Measurements from ENCODE around the gene AGPAT3.
"Not testable (repeated sequence)": the region's sequence is repeated elsewhere in the genome, so short reads cannot be mapped to it uniquely, and the experiment has no call there.

The AGPAT3 gene, protein sequence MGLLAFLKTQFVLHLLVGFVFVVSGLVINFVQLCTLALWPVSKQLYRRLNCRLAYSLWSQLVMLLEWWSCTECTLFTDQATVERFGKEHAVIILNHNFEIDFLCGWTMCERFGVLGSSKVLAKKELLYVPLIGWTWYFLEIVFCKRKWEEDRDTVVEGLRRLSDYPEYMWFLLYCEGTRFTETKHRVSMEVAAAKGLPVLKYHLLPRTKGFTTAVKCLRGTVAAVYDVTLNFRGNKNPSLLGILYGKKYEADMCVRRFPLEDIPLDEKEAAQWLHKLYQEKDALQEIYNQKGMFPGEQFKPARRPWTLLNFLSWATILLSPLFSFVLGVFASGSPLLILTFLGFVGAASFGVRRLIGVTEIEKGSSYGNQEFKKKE

DNA sequence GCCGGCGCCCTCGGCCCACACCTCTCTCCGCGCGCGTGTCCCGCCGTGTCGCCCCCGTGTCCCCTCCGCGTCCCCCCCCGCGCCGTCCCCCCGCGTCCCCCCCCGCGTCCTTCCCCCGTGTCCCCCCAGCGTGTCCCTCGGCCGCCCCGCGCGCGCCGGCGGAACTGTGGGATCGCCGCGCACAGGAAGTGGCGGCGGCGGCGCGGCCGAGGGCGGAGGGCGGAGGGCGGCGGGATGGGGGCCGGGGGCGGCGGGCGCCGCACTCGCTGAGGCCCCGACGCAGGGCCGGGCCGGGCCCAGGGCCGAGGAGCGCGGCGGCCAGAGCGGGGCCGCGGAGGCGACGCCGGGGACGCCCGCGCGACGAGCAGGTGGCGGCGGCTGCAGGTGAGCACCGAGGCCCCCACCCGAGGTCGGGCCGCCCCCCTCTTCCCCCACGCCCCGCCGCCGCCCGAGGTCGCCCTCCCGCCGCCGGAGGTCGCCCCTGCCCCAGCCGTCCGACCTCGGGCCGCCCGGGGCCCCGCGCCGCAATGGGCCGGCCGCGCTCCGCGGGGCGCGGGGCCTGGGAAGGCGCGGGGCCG lies at the start of gene AGPAT3:
AGPAT3 (plus strand) TSS at position 262 of the 578 bp plus-strand sequence. CDS start 94,459 bp downstream, outside the sequence.
- no peak for DNase-seq (ENCODE audit: low spot score)

DNA sequence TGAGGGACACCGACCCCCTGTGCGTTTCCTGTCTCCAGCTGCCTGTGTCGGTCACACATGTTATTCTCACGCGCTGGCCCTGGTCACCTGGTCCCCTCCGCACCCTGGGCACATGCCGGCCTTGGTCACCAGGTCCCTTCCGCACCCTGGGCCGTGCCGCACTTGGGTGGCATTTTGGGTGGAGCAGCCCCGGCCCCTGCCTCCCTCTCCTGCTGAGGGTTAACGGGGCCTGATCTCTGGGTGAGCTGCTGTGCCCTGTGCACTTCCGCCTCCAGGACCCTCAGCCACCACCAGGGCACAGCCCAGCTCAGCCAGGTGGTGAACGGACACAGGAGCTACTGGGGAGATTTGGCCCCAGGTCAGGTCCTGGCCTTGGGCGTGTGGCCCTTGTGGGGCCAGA lies 49.0 kb upstream of the AGPAT3 start:
- no peak for DNase-seq (ENCODE audit: low spot score)

DNA sequence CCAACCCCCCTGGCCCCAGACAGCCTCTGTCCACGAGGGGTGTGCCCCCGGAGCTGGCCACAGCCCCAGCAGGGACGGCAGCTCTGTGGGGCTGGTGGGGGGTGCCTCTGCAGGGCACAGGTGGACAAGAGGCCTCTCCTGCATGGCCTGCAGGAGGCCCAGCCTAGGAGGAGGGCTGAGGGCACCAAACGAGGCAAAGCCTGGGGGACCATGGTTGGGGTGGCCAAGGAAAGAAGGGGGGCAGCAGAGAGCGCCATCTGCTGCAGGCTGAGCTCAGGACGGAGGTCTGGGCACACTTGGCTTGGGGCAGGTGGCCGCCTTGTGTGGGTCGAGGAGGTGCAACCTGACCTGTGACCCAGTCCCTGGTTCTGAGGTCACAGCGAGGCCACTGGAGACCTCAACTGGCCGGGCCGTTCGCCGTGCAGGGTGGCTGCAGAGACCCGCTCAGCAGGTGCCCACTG lies 48.4 kb upstream of the AGPAT3 start:
- no peak for DNase-seq (ENCODE audit: low spot score)

DNA sequence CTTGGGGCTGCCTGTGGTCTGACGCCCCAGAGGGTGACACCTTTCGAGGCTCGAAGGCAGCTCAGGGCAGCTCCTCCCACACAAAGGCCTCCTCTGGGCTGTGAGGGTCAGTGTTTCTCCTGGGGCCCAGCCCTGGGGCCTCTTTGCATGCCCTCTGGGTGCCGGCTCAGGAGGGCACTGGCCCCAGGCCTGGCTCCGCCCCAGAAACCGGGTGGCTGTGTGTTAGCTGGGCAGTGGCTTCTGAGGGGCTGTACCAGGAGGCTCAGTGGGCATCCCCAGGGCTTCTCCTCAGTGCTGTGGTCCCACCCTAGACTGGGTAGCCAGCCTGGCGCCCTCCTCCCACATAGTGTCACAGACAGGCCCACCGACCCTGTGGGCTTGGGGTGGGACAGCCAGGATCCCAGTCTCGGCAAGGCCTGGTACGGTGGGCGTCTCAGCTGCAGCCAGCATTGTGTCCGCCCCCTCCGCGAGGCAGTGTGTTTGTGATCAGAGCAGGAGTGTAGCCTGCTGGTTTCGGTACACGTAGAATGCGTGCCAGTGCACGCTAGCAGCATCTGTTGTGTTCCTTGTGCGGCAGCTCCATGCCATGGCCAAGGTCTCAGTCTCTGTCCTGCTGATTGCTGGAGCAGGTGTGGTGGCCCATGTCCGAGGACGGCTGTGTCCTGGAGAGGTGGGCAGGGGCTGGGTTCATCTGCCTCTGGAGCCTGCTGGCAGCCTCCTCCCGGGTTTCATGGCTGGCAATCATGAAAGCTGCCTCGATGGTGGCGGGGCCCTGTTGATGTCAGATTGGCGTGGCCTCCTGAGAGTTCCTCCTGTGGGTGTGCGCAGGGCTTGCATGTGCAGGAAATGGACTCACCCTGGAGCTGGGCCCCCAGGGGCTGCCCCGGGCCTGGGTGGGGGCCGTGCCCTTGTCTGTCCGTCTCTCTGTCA lies 47.6 kb upstream of the AGPAT3 start:
- no peak for DNase-seq (ENCODE audit: low spot score)

DNA sequence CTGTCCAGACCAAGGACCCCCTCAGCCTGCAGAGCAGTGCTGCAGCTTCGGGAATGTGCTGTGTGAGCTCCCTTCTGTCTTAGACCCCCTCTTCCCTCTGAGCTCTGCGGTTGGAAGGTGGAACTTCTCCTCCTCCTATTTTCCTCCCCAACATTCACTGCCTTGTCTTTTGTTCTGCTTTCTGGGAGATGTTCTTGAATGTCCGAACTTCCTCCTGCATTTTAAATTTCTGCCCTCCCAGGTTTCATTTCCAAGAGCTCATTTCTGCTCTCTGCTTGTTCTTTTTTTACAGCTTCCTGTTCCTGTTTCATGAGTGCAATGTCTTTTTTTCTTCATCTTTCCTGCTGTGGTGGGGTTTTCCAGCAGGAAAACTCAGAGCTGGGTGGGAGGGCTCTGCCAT lies 46.3 kb upstream of the AGPAT3 start:
- no peak for DNase-seq (ENCODE audit: low spot score)

DNA sequence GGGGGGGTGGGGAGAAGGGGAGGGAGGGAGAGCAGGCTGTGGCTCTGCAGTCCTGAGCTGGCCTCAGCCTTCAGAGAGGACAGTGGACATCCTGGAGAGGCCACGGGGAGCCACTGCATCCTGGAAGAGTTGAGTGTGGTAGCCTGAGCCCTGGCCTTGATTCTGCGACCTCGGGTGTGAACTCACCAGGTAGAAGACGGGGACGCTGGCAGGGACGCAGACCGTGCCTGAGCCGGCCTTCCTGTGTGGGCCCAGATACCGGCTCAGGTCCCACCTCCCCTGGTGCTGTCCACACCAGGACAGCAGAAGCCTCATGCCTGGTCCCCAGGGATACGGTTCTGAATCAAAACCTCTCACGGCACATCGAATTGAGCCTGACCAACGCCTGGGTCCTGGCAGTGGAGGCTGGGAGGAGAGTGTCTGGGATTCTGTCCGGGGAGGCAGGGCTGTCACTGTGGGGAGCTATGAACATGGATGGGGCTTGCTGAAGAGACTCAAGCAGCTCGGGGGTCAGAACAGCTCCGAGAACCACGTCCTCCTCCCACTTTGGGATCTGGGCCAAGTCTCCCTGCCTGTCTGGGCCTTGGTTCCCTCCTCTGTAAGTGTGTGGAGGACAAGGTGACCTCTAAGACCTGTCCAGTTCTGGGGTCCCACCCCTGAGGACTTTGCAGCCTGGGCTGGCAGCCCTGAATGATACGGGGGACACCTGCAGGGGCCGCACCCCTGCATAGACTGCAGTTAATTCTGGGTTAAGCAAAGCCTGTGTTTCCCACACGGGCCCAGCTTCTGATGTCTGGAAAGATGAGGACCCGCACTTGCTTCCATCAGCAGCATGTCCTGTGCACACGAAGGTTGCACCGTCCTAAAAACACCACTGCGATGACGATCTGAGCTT lies 45.3 kb upstream of the AGPAT3 start:
- DNase-seq (ENCODE audit: low spot score) = no peak

DNA sequence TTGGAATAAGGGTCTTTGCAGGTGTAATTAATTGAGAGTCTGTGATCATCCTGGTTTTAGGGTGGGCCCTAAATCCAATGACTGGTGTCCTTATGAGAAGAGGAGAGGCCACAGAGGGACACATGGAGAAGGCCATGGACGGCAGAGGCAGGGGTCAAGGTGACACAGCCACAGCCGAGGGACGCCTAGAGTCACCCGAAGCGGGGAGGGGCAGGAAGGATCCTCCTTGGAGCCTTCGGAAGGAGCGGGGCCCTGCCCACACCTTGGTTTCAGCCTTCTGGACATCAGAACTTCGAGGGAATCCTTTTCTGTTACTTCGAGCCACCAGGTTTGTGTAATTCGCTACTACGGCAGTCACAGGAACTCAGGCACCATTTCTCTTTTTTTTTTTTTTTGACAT lies 44.6 kb upstream of the AGPAT3 start:
- DNase-seq (ENCODE audit: low spot score) = no peak

DNA sequence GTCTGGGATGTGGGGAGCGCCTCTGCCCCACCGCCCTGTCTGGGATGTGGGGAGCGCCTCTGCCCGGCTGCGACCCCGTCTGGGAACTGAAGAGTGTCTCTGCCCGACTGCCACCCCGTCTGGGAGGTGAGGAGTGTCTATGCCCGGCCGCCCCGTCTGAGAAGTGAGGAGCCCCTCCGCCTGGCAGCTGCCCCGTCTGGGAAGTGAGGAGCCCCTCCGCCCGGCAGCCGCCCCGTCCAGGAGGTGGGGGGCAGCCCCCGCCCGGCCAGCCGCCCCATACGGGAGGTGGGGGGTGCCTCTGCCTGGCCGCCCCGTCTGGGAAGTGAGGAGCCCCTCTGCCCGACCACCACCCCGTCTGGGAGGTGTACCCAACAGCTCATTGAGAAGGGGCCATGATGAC lies 42.9 kb upstream of the AGPAT3 start:
- not testable (repeated sequence) for DNase-seq (ENCODE audit: low spot score)

DNA sequence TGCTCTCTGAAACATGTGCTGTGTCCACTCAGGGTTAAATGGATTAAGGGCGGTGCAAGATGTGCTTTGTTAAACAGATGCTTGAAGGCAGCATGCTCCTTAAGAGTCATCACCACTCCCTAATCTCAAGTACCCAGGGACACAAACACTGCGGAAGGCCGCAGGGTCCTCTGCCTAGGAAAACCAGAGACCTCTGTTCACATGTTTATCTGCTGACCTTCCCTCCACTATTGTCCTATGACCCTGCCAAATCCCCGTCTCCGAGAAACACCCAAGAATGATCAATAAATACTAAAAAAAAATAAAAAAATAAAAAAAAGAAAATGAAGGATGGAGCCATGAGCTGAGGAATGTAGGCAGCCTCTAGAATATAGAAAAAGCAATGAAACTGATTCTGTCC lies 42.3 kb upstream of the AGPAT3 start:
- DNase-seq (ENCODE audit: low spot score) = not testable (repeated sequence)

DNA sequence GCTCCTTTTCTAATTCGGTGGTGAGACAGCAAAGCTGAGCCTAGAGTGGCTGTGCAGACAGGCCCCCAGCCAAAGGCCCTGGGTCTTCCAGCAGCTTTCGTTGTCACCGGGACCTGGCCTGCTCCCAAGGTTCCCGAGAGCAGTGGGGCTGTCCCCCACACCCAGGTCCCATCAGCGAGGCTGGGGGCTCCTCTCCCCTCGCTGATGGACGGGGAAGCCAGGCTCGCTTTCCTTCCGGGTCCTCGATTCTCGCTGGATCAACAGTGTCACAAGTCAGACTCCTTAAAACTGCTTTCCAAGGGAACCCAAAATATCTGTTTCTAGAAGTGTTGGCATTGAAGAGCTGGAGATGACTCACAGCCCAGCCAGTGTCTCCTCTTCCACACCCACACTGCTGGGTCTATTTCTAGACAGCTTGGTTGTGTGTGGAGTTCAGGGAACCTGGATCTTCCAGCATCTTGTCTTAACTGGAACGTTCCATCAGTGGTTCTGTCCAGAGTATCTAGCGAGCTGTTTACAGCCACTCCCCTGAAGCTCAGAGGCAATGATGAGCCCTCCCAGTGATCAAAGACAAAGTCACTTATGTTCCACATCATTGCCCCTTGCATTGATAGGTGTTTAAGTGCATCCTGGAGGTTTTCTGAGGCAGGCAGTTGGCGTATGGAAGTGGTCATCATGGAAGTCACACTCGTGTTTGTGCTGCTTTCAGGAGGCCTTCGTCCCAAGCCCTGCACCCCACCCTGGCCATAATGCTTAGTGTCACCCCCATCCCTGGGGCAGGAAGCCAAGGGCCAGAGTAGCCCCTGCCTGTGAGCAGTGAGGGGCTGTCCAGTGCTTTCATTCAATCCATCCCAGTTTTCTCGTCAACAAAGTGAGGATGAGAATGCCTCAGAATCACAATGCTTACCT lies 40.4 kb upstream of the AGPAT3 start:
- DNase-seq (ENCODE audit: low spot score) = no peak

DNA sequence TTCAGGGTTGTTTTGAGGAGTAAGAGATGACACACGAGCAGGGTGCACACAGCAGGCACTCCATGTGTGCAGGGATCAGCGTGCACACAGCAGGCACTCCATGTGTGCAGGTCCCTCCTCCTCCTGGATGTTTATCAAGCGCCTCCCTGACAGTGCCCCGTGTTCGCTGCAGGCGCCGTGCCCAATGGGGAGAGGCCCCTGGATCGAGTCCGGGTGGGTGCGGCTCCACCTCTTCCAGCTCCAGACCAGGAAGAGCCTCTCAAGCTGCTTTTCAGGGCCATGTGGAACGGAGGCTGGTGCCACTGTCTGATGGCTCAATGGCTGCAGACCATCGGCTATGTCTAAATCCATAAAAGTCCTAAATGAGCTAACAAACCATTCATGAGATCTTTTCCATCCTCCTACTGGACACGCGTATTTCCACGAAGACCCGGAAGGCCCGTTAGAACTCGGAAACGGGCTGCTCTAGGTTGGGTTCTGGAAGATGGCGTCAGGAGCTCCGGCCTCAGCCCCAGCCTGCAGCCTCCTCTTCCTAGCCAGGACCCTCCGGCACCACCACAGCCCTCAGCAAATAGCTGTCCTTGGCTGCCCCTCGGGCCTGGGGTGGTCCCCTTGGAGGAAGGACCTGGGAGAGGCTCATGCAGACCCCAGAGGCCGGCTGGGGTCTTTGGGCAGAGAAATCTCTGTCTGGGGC lies 39.6 kb upstream of the AGPAT3 start:
- DNase-seq (ENCODE audit: low spot score) = no peak

DNA sequence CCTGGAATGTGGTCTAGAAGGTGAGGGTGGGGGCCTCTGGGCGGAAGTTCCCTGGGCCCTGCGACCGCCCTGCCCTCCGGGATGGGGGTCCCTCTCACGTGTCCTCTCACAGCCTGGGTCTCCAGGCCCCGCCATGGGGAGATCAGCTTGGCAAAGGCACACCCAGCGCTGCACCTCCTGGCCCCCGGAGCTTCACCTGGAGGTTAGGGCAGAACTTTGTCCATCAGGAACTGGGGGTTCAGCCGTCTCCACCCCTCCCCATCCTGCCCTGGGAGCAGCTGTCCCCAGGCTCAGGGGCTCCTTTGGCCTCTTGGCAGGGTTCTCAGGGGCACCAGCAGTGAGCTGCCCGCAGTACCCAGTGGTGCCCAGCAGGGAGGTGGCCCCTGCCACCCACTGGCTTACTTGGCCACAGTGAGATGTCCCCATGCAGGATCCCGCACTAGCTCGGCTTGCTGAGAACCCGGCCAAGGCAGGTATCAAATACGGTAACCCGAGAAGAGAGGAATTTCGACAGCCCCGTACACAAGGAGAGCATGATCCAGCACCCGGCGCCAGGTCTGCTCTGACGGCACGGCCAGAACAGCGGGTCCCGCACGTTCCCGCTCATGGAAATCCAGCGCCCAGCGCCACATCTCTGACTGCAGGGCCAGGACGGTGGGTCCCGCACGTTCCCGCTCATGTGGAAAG lies 38.9 kb upstream of the AGPAT3 start:
- no peak for DNase-seq (ENCODE audit: low spot score)

DNA sequence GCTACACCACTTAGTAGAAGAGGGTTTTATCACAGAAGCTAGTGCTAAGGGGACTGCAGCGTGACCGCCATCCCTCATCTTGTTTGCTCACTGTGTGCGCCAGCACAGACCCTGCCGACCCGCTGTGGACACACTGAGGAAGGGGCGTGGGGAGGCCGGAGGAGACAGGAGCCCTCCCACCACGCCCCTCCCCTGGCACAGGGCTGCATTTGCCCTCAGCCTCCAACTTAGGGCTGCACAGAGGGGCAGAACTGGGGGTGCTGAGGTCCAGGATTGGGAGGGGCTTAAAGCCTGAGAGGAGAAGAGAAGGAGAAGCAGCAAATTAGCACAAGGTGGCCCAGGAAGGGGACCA lies 38.4 kb upstream of the AGPAT3 start:
- no peak for DNase-seq (ENCODE audit: low spot score)

DNA sequence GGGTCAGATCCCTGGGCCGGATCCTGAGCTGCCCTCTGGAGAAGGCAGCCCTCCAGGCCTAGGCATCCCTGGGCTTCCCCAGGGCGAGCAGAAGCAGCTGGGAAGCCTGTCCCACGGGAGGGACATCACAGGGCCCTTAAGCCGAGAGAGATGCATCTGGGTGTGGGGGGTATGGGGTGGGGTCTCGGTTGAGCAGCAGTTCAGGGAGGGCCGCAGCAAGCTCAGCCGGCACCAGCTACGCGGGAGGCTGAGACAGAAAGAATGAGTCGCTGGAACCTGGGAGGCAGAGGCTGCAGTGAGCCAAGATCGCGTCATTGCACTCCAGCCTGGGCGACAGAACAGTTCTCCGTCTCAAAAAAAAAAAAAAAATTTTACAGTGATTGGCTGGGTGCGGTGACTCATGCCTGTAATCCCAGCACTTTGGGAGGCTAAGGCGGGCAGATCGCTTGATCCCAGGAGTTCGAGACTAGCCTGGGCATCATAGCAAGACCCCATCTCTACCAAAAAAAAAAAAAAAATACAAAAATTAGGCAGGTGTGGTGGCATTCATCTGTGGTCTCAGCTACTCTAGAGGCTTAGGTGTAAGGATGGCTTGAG lies 37.9 kb upstream of the AGPAT3 start:
- no peak for DNase-seq (ENCODE audit: low spot score)

DNA sequence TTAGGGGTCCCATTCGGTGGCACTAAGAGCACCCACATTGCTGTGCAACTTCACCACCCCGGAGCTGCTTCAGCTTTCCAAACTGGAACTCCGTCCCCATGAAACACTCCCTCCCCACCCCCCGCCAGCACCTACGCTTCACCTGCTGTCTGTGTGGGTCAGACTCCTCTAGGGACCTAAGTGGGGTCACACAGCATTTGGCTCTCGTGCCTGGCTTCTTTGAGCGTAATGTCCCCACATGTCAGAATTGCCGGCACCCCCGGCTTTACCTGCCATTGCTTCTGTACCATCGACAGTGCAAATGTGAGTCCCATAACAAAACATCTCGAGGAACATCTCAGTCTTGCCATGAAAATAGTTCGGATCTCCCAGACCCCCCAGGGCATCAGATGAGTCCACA lies 35.9 kb upstream of the AGPAT3 start:
- DNase-seq (ENCODE audit: low spot score) = no peak

DNA sequence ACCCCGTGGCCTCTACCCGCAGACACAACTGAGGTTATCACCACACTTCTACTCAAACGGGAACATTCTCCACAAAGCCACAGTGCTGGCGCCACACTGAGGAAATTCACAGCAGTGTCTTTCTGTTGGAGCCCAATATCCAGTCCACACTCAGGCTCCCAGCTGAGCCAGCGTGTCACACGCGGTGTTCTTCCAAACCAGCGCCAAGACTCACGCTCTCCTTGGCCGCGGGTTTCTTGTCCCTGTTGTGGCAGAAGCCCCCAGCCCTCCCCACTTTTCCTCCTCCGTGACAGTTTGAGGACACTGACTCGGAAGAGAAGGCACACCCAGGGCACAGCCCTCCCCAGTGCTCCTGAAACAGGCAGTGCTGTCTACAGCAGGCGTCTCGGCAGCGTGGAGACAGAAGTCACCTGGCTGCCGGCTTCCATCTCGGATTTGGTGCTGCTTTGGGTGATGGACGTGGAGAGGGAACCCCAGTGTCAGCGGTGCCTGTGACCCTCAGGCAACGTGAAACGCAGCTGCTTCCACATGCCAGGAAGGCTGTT lies 35.4 kb upstream of the AGPAT3 start:
- no peak for DNase-seq (ENCODE audit: low spot score)

DNA sequence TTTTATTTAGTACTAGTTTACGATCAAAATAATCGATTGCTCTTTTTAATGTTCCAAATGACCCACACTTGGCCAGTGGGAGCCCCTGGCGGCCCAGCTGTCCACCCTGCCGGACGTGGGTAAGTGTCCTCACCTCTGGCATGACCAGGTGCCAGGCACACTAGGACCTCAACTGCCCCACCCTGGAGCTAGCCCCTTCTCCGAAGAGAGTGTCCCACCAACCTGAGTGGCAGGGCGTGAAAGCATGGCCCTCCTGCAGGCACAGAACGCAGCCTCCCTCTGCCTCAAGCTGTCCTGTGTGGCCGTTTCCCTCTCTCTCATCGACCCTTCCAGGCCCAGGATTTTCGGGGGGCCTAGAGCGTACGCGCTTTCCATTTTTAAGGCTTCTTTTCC lies 32.9 kb upstream of the AGPAT3 start:
- DNase-seq (ENCODE audit: low spot score) = no peak

DNA sequence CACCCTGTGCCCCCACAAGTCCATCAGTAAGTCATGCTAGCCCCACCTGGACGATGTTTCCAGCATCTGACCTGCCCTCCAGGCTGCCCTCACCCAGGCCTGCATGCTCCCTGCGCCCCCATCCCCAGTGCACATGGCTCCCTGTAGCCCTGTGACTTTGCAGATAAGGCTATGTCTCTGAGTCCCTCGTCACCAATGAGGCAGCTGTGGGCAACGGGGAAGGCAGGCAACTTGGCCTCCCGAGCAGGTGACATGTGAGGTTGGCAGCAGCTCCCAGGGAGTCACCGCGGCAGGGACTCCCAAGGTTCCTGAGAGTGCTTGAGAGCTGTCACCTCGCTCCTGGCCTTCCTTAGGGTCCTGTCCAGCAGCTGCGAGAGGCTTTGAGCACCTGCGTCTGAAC lies 32.4 kb upstream of the AGPAT3 start:
- no peak for DNase-seq (ENCODE audit: low spot score)
